ENCODE measurements around the gene SPAG5. TPM values are rescaled to one million over a fixed set of nuclear protein-coding genes. Genes with fewer than 3 reads are reported as not detected.

The SPAG5 gene
- 30.0 and 101 TPM in 2 replicates for total RNA-seq

GRCh38 chr17:28598799-28599310, at the start of gene SPAG5:
Gene SPAG5, minus strand, starts transcription at chr17:28599025. Its CDS starts 79 bp downstream, at chr17:28598946.

GRCh38 chr17:28644787-28645575, 46.2 kb upstream of the SPAG5 start, which contains the start of gene BLTP2:
Gene BLTP2, minus strand, starts transcription at chr17:28645158. Its CDS starts 102 bp downstream, at chr17:28645056.

GRCh38 chr17:28613931-28614381, 15.1 kb upstream of the SPAG5 start, which contains the start of gene RSKR:
Gene RSKR, minus strand, starts transcription at chr17:28614185. Its CDS starts 24 bp downstream, at chr17:28614161.

GRCh38 chr17:28576758-28577465, 21.9 kb downstream of the SPAG5 start, which contains the start of gene ALDOC:
Gene ALDOC, minus strand, starts transcription at chr17:28576895. Its CDS starts 1,363 bp downstream, at chr17:28575532.

GRCh38 chr17:28571361-28572122, 27.3 kb downstream of the SPAG5 start, which contains the start of gene PIGS:
Gene PIGS, minus strand, starts transcription at chr17:28571524. Its CDS starts 28 bp downstream, at chr17:28571496.

GRCh38 chr17:28552176-28552999, 46.4 kb downstream of the SPAG5 start, which contains the start of gene UNC119:
Gene UNC119, minus strand, starts transcription at chr17:28552624. Its CDS starts 67 bp downstream, at chr17:28552557.

Other genes with a start within 250 kb of the SPAG5 start
- gene POLDIP2, start 241.5 kb downstream of the SPAG5 start, total RNA-seq: 70.9 and 82.6 TPM in 2 replicates
- not detected in 2 replicates for gene SEBOX, start 233.8 kb downstream of the SPAG5 start, total RNA-seq
- 0.11 and 0.12 TPM in 2 replicates for gene VTN, start 228.7 kb downstream of the SPAG5 start, total RNA-seq
- gene SARM1, start 227.3 kb downstream of the SPAG5 start, total RNA-seq: 7.2 and 9.0 TPM in 2 replicates
- 3.1 and 5.5 TPM in 2 replicates for gene SLC46A1, start 192.8 kb downstream of the SPAG5 start, total RNA-seq
- not detected in 2 replicates for gene SLC13A2, start 125.4 kb downstream of the SPAG5 start, total RNA-seq
- gene FOXN1, start 92.7 kb downstream of the SPAG5 start, total RNA-seq: under 0.01 TPM in 1 of 2 replicates, not detected in the other
- 14.1 and 23.4 TPM in 2 replicates for gene UNC119, start 46.4 kb downstream of the SPAG5 start, total RNA-seq
- gene PIGS, start 27.5 kb downstream of the SPAG5 start, total RNA-seq: 31.2 and 47.4 TPM in 2 replicates
- 56.9 and 110 TPM in 2 replicates for gene ALDOC, start 22.1 kb downstream of the SPAG5 start, total RNA-seq
- gene RSKR, start 15.2 kb upstream of the SPAG5 start, total RNA-seq: 8.1 and 8.9 TPM in 2 replicates
- gene BLTP2, start 46.1 kb upstream of the SPAG5 start, total RNA-seq: 144 and 149 TPM in 2 replicates
- 42.5 and 44.0 TPM in 2 replicates for gene SDF2, start 62.9 kb upstream of the SPAG5 start, total RNA-seq
- gene SUPT6H, start 63.2 kb upstream of the SPAG5 start, total RNA-seq: 53.9 and 56.0 TPM in 2 replicates
- 1.7 and 1.8 TPM in 2 replicates for gene PROCA1, start 112.9 kb upstream of the SPAG5 start, total RNA-seq
- 172 and 176 TPM in 2 replicates for gene RAB34, start 118.8 kb upstream of the SPAG5 start, total RNA-seq
- 638 and 677 TPM in 2 replicates for gene RPL23A, start 121.0 kb upstream of the SPAG5 start, total RNA-seq
- gene TLCD1, start 127.2 kb upstream of the SPAG5 start, total RNA-seq: 2.0 and 3.8 TPM in 2 replicates
- 3.0 and 3.5 TPM in 2 replicates for gene NEK8, start 129.8 kb upstream of the SPAG5 start, total RNA-seq
- gene TRAF4, start 145.0 kb upstream of the SPAG5 start, total RNA-seq: 13.4 and 30.5 TPM in 2 replicates
- gene FAM222B, start 243.8 kb upstream of the SPAG5 start, total RNA-seq: 1.8 and 2.0 TPM in 2 replicates